ENCODE results near the gene MAP2K2.
"Not testable (repeated sequence)": the region's sequence is repeated elsewhere in the genome, so short reads cannot be mapped to it uniquely, and the experiment has no call there.

Gene MAP2K2

GRCh38 chr19:4130744-4131438 lies 7.0 kb upstream of the MAP2K2 start:
- no peak for DNase-seq

- not testable (repeated sequence) for DNase-seq
Measured at GRCh38 chr19:4129050-4129449, 5.1 kb upstream of the MAP2K2 start.

DNA sequence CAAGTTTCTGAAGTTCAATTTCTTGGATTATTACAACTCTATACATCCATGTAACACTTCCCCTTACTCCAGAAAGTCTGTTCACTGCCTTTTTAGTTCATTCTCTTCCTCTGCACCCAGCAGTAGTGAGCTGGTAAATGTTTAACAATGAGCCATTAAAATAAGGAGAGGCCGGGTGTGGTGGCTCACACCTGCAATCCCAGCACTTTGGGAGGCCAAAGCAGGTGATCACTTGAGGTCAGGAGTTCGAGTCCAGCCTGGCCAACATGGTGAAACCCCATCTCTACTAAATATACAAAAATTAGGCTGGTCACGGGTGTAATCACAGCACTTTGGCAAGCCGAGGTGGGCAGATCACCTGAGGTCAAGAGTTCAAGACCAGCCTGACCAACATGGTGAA lies 3.4 kb upstream of the MAP2K2 start:
- DNase-seq: not testable (repeated sequence)

DNA sequence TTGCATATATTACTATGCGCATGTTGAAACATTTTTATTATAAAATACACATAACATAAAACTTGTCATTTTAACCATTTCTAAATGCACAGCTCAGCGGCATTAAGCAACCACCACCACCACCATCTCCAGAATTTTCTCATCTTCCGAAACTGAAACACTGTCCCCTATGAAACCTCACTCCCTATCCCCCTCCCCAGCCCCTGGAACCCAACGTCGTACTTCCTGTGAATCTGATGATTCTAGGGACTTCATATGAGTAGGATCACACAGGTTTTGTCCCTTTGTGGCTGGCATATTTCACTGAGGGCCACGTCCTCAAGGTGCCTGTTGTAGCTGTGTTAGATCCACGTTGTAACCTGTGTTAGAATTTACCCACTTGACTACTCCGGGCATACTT lies 716 bp upstream of the MAP2K2 start:
- DNase-seq: no peak

- no peak for DNase-seq
Measured at GRCh38 chr19:4122480-4122879, 1.4 kb downstream of the MAP2K2 start.

- no peak for DNase-seq
Measured at GRCh38 chr19:4121815-4122214, 2.1 kb downstream of the MAP2K2 start.

DNA sequence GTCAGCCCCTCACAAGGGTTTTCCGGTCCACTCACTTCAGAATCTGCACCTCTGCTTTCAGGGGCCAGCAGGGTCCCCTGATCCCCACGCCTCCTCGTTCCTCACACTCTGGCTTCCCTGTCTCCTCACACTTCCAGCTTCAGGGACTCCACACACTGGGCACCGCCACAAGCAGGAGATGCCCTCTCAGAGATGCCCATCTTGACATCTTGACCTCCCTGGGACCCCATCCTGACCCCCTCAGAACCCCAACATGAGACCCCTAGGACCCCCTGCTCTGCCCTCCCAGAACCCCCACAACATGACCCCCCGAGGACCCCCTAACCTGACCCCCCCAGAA lies 2.7 kb downstream of the MAP2K2 start:
- no peak for DNase-seq

DNA sequence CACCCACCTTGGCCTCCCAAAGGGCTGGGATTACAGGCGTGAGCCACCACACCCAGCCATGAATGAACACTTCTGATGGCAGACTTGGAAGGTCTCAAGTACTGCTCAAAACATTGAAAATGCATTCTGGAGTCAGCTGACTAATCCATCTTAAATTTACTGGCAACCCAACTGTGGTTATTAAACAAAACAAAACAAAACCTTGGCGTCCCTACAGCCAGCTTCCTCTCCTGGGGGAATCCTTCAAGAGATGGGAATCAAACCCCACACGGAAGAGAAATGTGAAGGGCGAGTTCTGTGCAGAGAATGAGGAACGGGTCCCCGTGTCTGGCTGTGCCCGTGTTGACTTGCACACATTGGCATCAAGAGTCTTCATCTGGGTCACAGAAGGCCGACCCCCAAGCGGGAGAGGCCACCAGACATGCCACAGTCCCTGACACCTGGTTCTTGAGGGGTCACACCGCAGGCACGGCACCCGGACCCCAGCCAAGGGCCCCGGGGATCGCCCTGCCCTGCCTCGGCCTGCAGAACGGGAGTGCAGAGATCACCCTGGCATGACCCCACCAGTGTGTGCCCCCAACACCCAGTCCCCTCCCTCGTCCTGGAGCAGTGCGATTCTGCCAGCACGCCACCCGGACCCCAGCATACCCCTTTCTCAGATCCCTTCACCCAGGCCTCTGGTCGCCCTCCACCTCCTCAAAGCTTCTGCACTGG lies 3.2 kb downstream of the MAP2K2 start:
- no peak for DNase-seq

GRCh38 chr19:4119763-4120162 lies 4.2 kb downstream of the MAP2K2 start:
- DNase-seq: no peak

- DNase-seq: no peak
Measured at GRCh38 chr19:4115818-4116385, 8.0 kb downstream of the MAP2K2 start.

DNA sequence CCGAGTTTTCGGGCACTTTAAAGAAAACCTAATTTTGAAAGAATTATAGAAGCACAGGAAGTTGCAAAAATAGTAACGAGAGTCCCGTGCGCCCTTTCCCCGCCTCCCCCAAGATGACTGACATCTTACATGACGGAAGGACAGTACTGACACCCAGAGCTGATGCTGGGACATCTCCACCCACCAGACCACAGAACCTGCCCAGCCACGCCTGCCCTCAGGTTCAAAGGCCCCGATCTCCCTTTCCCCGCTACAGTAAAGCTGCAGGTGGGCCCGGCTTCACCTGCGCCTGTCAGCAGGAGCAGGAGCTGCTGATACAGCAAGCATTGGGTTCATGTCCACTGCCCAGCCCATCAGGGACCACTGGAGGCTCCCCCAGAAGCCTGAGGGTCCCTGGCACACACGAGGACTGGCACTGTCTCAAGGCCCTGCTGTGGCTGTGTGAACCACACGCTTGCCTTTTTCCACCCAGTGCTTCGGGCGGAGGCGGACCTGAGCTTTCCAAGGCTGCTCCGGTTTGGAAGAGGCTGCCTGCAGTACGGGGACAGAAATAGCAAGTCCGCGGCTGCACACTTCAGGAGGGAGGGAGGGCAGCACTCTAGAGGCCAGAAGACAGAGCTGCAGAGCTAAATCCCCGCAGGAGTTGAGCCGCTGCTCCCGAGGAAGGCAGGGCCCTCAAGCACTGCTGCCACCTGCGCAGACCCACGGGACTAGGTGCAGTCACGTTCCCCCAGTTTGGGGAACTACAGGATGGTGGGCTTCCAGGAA lies 8.7 kb downstream of the MAP2K2 start:
- no peak for DNase-seq

DNA sequence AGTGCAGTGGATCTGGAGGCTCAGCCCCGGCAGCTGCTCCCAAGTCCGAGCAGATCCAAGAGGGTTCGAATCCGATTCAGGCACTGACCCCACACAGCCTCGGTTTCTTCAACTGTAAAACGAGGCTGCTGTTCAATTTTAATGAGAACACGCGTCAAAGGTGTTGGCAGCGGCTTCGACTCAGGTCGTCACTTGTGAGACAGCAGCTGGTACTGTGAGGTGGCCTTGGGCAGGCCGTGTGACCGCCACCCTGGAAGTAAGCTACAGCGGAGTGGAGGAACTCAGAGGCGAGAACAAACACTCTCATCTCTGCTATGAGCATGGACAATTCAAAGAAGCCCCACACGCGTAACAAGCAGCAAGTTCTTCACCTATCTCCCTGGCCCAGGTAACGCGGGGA lies 9.7 kb downstream of the MAP2K2 start:
- no peak for DNase-seq

GRCh38 chr19:4113398-4114088 lies 10.4 kb downstream of the MAP2K2 start:
- DNase-seq: no peak

DNA sequence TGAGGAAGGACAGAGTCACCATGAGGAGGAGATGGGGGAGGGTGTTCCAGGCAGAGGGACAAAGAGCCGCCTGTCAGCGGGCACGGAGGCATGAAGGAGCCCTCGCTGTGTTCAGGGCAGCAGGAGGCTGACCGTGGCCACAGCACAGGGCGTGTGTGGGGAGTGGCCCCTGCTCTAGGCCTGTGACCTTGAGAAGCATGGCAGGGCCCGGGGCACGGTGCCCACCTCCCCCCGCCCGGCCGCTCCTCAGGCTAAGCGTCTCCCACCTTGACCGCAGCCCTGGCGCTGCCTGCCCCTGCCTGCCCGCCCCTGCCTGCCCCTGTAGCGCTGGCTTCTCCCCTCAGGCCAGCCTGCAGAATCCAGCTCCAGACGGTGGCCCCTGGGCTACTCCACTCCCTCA lies 11.6 kb downstream of the MAP2K2 start:
- no peak for DNase-seq

DNA sequence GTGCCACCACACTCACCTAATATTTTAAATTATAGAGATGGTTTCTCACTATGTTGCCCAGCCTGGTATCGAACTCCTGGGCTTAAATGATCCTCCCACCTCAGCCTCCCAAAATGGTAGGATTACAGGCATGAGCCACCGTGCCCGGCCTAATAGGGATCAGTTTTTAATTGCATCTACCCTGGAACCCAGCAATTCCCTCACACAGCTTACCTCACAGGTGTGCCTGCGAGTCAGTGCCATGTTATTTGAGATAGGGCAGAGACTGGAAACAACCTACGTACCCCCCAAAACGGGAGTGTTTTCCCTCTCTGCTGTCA lies 14.3 kb downstream of the MAP2K2 start:
- DNase-seq: no peak

DNA sequence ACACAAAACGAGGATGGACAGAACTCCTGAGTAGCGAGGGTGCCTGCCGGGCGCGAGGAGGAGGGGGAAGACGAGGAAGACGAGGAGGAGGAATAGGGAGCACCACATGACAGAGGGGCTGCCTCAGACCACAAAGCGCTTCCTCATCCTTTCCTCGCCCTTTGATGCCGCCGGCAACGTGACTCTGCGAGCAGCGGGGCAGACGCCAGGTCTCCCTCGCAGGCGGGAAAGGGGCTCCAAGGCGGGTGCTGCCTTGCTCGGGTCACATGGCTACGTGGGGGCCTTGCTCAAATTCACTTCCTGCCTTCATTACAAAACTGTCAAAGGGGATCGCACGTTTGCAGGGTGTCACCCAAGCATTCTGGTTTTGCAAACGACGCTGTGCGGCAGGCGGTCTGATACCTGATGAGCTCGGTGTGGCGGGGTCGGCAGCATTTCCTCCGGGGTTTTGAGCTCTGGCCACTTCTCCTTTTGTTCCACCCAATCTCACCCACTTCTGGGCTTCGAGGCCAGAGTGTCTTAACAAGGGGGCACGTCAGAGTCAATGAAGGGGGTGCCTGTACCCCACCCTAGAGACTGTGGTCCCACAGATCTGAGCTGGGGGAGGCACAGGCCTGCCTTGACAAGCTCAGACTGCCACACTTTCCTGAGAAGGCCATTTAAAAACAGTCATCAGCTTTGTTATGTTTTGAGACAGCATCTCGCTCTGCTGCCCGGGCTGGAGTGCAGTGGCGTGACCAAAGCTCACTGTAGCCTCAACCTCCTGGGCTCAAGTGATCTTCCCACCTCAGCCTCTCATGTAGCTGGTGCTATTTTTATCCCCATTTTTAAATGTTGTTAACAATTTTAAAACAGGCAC lies 14.9 kb downstream of the MAP2K2 start:
- no peak for DNase-seq

DNA sequence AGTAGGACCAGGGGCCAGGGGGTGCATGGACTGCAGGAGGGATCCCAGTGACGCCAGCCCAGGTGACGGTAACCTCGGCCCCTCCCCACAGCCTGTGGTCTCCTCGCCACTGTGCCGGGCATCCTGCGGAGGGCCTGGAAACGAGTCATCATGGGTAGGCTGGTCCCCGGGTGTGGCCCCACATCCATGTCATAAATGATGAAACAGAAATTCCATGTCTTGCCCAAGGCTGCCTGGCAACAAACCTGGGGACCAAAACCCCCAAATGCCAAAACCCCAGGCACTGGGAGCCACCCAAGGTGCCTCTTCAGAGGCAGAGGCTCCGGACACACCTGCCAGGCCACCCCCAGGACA lies 20.9 kb downstream of the MAP2K2 start:
- no peak for DNase-seq

DNA sequence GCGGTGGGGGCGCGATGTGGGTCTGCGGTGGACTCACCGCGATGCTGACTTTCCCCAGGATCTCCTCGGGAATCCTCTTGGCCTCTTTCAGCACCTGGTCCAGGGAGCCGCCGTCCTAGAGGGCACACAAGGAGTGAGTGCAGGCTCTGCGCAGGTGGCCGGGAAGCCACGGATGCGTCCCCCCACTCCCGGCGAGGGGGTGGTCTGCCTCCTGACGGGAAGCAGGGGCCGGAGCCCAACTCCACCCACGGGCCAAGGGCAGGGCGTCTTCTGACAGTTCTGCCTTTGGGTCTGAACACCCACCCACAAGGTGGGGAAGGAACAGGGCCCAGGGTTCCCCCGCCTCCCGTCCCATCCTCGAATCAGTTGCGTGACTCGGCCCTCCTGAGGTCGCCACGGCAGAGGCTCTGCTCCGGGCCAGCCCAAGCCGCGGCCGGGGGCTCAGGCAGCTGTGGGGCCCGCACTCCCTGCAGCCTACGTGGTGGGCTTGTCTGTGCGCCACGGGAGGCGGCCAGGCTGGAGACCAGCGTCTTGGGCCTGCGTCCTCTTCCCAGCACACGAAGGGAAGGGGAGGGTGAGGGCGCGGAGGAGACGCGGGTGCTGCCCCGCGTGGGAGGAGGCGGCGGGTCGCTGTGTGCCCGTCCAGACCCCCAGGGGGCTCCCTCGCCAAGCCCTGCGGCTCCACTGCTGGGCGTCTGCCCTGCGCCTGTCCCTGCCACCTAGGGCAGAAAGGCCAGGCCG lies 21.4 kb downstream of the MAP2K2 start:
- no peak for DNase-seq

DNA sequence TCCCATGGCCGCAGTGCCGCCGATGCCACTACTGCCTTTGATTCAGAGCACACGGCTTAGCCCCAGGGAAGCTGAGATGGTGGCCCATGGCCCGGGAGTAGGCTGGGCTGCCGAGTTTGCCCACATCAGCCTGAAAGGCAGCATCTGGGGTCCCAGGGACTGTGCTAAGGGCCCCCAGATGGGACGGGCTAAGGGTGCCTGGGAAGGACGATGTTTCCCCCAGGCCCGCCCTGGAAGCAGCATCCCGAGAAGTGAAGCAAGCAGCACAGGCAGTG lies 22.5 kb downstream of the MAP2K2 start:
- no peak for DNase-seq

DNA sequence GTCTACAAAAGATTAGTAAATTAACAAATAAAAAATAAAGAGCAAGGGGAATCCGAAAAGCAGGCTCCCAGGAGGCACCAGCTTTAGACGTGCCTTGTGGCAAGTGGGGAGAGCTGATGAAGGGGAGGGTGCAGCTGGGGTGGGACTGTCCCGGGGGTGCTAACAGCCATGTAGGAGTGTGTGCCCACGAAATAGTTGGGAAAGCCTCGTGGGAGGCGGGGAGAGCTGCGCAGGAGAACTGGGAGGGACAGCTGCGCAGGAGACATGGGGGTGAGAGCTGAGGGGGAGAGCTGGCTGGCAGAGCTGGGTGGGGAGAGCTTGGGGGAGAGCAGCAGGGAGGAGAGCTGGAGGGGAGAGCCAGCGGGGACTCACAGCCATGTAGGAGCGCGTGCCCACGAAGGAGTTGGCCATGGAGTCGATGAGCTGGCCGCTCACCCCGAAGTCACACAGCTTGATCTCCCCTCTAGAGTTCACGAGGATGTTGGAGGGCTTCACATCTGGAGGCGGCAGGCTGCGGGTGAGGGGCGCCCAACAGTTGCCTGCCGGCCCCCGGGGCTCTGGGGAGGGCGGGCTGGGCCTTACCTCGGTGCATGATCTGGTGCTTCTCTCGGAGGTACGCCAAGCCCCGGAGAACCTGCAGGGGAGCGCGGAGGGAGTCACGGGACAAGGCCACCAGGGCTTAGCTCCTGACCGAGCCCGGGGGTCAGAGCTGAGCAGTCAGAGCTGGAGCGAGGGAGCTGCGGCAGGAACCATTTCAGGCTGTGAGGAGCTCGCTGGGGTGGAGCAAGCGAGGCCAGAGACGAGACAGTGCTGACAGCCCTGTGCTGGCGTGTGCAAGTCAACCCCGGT lies 23.1 kb downstream of the MAP2K2 start:
- DNase-seq: no peak

Measured in NCI-H1092 treated with DMSO at 0.1 percent for 48 hours (cell line).